GM12801 (cell line): ENCODE results near the gene DPT.

ENCODE experiments used
- CTCF ChIP-seq: IDR thresholded peaks from one replicate; pipeline ENCODE4 v1.5.1; 2011; ENCODE audit warnings: control low read depth; ENCODE audit not compliant: insufficient read length; ENCODE audit errors: extremely low read depth

Gene DPT

GRCh38 chr1:168728473-168729404, at the start of gene DPT:
Gene DPT, minus strand, starts transcription at chr1:168729206. Its CDS starts 32 bp downstream, at chr1:168729174.
- no peak for TF ChIP-seq CTCF

- no peak for TF ChIP-seq CTCF
Observed at GRCh38 chr1:168775366-168775765, 46.4 kb upstream of the DPT start.

- no peak for TF ChIP-seq CTCF
Observed at GRCh38 chr1:168774241-168774640, 45.2 kb upstream of the DPT start.

GRCh38 chr1:168772428-168773060, 43.5 kb upstream of the DPT start:
- no peak for TF ChIP-seq CTCF

GRCh38 chr1:168771104-168771630, 42.2 kb upstream of the DPT start:
- no peak for TF ChIP-seq CTCF

GRCh38 chr1:168767894-168768584, 39.0 kb upstream of the DPT start:
- TF ChIP-seq CTCF = no peak

GRCh38 chr1:168766568-168766967, 37.6 kb upstream of the DPT start:
- no peak for TF ChIP-seq CTCF
